ENCODE data around the gene VSTM2B. TPM values are rescaled to one million over a fixed set of nuclear protein-coding genes. Genes with fewer than 3 reads are reported as not detected.

VSTM2B gene
- total and polyA plus RNA-seq, 11 donors = not detected

GRCh38 chr19:29571181-29571580 is 45.4 kb downstream of the VSTM2B start:
- no peak for TF ChIP-seq POLR2A (IDR thresholded peaks at IDR 0.05)
- no peak for TF ChIP-seq CTCF (IDR thresholded peaks at IDR 0.05)
- Histone ChIP-seq H3K27me3 (peaks cover 0 to 47% (median 9%) of the 10 kb centered on the region in 9 donors), H3K36me3 (no peaks in the 10 kb centered on the region), H3K9me3 (no peaks in the 10 kb centered on the region), H3K27ac (no peak overlapping the region), H3K4me3 (no peak overlapping the region), H3K4me1 (no peaks in the 10 kb centered on the region)
- DNase-seq (no peak), ATAC-seq (no peak)
- WGBS, 4 donors = 63 to 76% (median 72%) methylated on average over 6 of the region's 6 CpGs
- intact Hi-C loops (cut with DNase I) = no loop called here

- 51 to 59% (median 56%) methylated on average over 7 of the region's 7 CpGs for WGBS, 4 donors
- H3K9me3 ChIP-seq = no peaks in the 10 kb centered on the region
- no peak overlapping the region for H3K27ac ChIP-seq
- H3K27me3 ChIP-seq = peaks cover 0 to 63% (median 12%) of the 10 kb centered on the region in 9 donors
- intact Hi-C loops (cut with DNase I) = no loop called here
- ATAC-seq (no peak), DNase-seq (no peak)
- H3K4me3 ChIP-seq = no peak overlapping the region
- no peaks in the 10 kb centered on the region for H3K36me3 ChIP-seq
- TF ChIP-seq POLR2A (IDR thresholded peaks at IDR 0.05) = no peak
- TF ChIP-seq CTCF (IDR thresholded peaks at IDR 0.05) = no peak
- no peaks in the 10 kb centered on the region for H3K4me1 ChIP-seq
Measured at GRCh38 chr19:29573486-29573885, 47.7 kb downstream of the VSTM2B start.

- no peaks in the 10 kb centered on the region for H3K36me3 ChIP-seq
- no peaks in the 10 kb centered on the region for H3K9me3 ChIP-seq
- intact Hi-C loops (cut with DNase I) = no loop called here
- no peak for TF ChIP-seq CTCF (IDR thresholded peaks at IDR 0.05)
- no peak for TF ChIP-seq POLR2A (IDR thresholded peaks at IDR 0.05)
- DNase-seq = no peak
- no peak overlapping the region for H3K27ac ChIP-seq
- no peak for ATAC-seq
- peaks cover 0 to 64% (median 12%) of the 10 kb centered on the region in 9 donors for H3K27me3 ChIP-seq
- H3K4me3 ChIP-seq = no peak overlapping the region
- 38 to 53% (median 47%) methylated on average over 3 of the region's 3 CpGs for WGBS, 4 donors
- H3K4me1 ChIP-seq = no peaks in the 10 kb centered on the region
Measured at GRCh38 chr19:29574510-29574909, 48.7 kb downstream of the VSTM2B start.

GRCh38 chr19:29576046-29576606 is 50.3 kb downstream of the VSTM2B start:
- H3K4me3 ChIP-seq = no peak overlapping the region
- no peak for DNase-seq
- H3K27me3 ChIP-seq = peaks cover 0 to 73% (median 10%) of the 10 kb centered on the region in 9 donors
- no peaks in the 10 kb centered on the region for H3K4me1 ChIP-seq
- no peaks in the 10 kb centered on the region for H3K36me3 ChIP-seq
- TF ChIP-seq CTCF (IDR thresholded peaks at IDR 0.05) (no peak), POLR2A (IDR thresholded peaks at IDR 0.05) (no peak)
- no peak overlapping the region for H3K27ac ChIP-seq
- H3K9me3 ChIP-seq = no peaks in the 10 kb centered on the region
- 30 to 49% (median 36%) methylated on average over 10 to 14 of the region's 14 CpGs for WGBS, 4 donors
- intact Hi-C loops (cut with DNase I) = no loop called here
- no peak for ATAC-seq

All from heart left ventricle (tissue), 16 donors.